ENCODE data around the gene DGCR6L. TPM values are rescaled to one million over a fixed set of nuclear protein-coding genes. Genes with fewer than 3 reads are reported as not detected.

DGCR6L gene
- total RNA-seq, 1 donor from 2014 or later = 39.5 TPM

Other genes starting within 250 kb of the DGCR6L start
- 38.2 TPM for gene DGCR8, start 239.8 kb downstream of the DGCR6L start, total RNA-seq
- gene RANBP1, start 204.0 kb downstream of the DGCR6L start, total RNA-seq = 62.6 TPM
- gene TRMT2A, start 202.8 kb downstream of the DGCR6L start, total RNA-seq = 67.1 TPM
- gene ZDHHC8, start 188.3 kb downstream of the DGCR6L start, total RNA-seq = 64.8 TPM
- 0.83 TPM for gene CCDC188, start 169.0 kb downstream of the DGCR6L start, total RNA-seq
- gene RTN4R, start 51.7 kb downstream of the DGCR6L start, total RNA-seq = 2.0 TPM
- gene ZNF74, start 74.1 kb upstream of the DGCR6L start, total RNA-seq = 14.1 TPM
- 17.6 TPM for gene SCARF2, start 117.8 kb upstream of the DGCR6L start, total RNA-seq
- 26.6 TPM for gene KLHL22, start 175.7 kb upstream of the DGCR6L start, total RNA-seq
- 107 TPM for gene MED15, start 187.6 kb upstream of the DGCR6L start, total RNA-seq

Data from mucosa of gallbladder (tissue), 1 donor.